IPS-NIHi11 (cell line): Measurements from ENCODE around the gene METTL21C.

Experiments
- DNase-seq: peaks from one replicate; pipeline ENCODE4 v3.0.0; 2012; ENCODE audit warnings: mixed read lengths, low spot score

METTL21C gene

DNA sequence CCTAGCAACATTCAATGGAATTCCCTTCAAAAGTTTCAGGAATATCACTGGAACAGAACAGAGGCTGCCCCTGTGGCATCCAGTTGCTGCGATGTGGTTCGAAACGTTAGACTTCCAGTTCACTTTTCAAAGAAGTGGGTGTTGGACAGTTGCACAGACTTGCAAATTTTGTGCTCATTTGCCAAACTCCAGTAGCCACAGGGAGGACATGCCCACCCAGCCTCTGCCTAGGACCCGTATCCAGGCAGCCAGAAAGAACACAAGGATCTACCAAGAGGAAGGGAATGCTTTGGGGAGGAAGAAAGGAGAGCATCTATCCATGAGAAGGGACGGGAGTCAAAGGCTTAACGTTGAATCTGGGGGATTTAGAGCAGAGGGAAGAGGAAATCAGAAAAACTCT is at the start of gene METTL21C:
TSS of gene METTL21C (minus strand) at position 108 of the 400 bp plus-strand sequence. CDS start 546 bp downstream, outside the sequence.
- no peak for DNase-seq

DNA sequence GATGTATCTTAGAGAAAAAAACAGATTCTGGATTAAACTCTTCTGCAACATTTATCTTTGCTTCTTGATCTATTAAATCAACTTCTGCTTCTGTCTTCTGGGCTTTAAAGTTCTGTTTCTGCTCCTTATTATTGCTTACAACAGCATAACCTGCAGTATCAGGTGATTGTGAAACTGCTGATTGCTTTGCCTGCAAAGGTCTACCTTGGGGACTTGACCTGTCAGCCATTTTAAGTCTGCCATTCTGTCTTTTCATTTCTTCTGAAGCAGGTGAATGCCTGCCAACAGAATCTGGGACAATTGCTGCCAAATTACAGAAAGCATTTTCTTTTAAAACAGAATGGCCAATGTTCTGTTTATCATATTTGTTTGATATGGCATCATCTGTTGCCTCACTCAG is 47.7 kb upstream of the METTL21C start:
- no peak for DNase-seq

DNA sequence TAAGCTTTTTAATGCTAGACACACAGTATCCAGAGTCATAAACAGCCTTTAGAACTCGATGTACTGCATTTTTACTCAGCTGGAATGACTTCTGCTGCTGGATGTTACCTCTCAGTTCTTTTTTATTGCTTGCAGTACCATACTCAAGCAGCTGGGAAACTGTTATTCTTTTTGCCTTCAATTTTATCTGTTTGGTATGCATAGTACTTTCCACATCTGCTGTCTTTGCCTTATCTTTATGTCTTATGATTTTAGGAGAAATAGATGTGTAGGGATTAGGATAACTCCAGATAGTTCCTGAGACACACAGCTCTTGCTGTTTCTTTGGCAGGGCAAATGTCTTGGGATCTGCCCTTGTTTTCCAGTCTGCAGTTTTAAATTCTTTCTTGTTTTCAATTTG is 47.3 kb upstream of the METTL21C start:
- no peak for DNase-seq

DNA sequence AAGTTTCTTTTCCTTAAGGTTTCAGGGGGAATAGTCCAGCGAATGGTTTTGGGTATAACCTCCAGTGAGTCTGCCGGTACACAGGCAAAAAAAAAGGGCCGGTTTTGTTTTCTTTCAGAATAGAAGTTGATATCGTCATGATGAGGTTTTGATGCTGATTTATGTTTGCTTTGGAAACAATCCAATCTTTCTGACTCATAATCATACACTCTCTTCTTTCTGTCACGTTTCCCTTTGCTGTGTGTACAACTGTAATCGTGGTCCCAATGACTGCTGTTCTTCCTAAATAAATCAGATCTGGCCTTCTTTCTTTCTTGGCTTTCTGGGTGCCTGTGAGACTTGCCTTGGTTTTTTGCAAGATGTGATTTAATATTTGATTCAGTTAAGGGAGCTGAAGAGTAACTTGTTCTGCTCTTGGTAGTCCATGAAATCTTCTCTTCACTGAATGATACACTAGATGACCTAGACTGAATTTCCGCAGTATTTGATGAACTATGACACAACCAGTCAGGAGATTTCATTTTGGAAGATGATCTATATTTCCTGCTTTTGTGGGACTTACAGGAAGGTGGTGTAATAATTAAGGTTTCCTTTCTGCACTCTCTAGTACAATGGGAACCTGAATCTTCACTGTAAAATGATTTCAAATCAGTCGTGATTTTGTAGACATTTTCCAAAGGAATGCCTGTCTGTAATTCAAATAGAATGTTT is 34.9 kb upstream of the METTL21C start:
- no peak for DNase-seq

DNA sequence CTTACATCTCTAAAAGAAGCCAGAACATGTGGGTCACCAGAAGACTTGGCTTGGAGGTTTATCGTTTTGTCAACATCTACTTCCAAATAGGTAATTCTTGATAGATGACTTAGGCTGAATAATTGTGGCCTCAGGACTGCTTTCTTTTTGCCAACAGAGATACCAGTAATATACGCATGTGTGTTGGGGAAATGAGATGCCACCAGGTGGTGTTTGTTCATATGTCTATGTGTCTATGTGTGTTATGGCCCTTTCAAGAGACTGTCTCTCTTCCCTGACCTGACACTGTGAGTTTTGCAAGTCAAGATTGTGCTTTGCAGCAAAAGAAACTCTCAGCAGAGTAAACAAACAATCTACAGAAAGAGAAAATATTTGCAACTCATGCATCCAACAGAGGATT is 31.6 kb upstream of the METTL21C start:
- no peak for DNase-seq

DNA sequence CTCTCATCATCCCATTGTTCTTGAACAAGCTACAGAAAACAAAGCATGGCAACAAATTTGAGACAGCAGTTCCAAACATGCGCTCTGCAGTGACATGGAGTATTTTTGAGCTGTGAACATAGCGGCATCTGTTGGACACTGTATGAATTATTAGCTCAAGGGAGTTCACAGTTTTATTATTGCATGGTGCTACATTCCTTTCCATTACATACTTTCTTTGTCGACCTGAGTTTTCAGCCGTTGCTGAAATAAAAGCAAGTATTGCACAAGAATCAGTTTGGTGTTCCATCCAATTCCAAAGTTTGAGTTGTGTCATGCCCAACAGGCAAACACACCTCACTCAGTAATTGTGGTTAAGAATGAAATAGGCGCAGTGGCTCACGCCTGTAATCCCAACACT is 30.1 kb upstream of the METTL21C start:
- DNase-seq: no peak

DNA sequence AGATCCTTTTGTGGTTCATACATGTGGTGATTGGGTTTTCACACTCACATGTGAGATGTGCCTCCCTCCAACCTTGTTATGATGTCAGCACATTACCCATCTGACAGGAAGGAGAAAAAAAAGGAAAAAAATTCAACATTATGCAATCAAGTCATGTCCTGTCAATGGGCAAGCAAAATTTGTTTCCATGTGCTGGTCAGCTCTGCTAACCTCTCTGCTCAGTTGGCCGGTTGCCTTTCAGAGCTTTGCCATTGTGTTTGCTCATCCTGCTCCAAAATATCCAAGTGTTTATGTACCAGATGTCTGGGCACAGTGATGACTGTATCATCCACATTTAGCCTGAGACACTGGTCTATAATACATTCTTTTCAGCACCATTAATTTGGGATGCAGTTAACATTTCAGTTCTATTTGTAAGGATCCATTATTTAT is 27.0 kb upstream of the METTL21C start:
- DNase-seq: no peak

DNA sequence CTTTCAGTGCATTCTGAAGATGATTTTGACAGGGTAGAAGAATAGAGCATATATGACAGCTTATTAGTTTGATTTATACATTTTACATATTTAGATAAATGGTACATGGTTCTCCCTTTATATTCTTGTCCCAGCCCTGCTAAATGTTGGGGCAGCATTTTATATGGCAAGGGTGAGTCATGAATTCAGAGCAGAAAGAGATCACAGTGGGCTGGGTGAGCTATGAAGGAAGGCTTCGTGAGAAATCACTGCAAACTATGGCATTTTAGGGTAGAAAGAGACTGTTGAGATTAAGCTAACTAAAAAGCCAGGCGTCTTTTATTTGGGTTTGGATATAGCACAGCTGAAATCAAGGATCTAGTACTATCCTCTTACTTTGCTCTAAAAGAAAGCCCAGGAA is 23.9 kb upstream of the METTL21C start:
- no peak for DNase-seq

DNA sequence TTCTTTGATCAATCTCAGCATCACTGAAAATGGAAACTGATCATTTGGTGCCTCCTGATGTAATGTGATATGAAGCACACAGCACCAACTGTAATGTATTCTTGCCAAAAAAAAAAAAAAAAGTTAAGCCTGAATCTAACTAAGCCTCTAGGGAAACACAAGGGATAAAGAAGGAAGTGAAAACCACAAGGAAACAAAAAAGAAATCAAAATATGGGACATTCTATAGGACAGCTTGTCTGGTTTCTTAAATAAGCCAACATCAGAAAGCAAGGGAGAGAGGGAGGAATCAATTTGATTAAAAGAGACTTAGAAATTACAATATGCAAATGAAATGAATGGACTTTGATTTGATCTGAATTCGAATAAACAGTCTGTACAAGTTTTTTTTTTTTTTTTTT is 20.6 kb upstream of the METTL21C start:
- DNase-seq: no peak

DNA sequence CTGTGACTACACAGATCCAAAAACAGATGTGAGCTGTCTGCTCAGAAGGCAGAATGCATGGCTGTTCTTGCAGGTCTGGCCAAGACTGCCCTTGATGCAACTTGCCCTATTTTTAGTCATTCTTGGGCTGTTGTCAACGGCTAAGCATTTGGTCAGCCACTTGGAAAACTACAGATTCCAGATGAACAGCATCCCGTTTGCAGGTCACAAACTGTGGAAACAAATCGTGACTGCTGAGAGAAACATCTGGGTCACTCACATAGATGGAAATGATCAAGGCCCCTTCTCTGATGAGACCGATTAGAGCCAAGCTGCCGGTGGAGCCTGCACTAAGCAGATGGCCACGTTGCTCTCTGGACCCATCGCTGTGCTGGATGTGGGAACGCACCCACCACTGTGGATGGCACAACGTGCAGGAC is 15.4 kb upstream of the METTL21C start:
- no peak for DNase-seq

DNA sequence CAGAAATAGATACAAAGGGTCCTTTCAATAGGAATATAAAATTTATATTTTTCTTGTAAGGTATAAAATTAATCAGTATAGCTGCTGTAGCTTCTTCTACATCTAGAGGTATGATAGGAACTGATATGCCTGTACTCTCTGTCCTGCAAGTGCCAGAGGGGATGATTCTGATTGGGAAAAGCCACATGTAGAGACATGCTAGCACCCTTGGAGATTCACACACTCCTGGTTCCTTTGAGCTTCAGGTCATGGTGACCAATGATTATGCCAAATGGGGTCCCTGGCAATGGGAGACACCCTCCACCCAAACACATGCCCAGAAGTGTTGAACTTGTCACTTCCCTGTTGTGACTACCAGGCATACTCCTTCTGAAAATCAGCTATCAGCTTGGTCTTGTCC is 14.7 kb upstream of the METTL21C start:
- DNase-seq: no peak

DNA sequence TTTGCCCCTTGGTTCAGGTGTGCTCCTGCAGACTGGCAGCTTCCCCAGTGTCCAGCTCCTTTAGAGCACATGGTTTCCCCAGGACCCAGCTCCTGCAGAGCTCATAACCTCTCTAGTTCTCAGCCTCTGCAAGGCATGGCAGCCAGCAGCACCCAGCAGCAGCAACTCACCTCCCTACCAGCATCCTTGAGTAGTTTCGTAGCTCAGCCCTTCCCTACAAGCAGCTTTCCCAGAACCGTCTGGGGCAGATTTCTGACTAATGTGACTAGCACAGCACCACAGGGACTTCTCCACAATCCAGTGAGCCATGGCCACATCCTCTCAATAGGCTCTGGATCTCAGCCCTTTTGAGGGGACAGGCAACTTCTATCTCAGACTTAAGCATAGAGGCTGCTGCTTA is 14.1 kb upstream of the METTL21C start:
- no peak for DNase-seq

DNA sequence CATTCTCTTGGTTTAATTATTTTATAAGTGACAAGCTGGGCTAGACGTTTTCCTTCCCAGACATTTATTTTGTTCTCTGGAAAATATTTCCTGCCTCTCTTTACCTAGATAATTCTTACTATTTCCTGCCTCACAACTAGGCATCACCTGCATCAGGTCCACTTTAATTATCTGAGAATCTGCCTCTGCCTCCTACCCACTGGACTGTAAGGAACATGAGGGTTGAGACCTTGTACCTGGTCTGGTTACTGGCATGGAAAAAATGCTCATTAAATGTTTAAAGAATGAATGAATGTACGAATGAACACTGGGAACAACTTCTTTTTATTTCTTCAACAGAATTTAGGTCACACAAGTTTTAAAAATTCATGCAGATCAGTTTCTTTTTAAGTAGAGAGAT is 13.4 kb upstream of the METTL21C start:
- DNase-seq: no peak

DNA sequence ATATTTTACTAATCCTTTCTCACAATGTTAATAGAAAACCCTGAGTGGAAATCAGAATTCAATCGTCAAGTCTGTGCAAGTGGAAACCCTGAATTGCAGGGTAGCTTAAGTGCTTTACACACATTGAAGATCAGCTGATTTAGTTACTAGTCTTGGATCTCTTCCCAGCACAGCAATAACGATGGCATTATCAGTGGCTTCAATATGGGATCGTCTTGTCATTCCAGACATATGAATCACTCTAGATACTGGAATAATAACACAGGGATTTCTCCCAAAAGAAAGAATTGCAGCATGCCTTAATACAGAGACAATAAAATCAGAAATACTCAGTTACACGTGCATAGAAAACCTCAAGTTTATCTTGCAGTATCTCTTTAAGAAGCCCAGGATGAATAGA is 12.6 kb upstream of the METTL21C start:
- no peak for DNase-seq

DNA sequence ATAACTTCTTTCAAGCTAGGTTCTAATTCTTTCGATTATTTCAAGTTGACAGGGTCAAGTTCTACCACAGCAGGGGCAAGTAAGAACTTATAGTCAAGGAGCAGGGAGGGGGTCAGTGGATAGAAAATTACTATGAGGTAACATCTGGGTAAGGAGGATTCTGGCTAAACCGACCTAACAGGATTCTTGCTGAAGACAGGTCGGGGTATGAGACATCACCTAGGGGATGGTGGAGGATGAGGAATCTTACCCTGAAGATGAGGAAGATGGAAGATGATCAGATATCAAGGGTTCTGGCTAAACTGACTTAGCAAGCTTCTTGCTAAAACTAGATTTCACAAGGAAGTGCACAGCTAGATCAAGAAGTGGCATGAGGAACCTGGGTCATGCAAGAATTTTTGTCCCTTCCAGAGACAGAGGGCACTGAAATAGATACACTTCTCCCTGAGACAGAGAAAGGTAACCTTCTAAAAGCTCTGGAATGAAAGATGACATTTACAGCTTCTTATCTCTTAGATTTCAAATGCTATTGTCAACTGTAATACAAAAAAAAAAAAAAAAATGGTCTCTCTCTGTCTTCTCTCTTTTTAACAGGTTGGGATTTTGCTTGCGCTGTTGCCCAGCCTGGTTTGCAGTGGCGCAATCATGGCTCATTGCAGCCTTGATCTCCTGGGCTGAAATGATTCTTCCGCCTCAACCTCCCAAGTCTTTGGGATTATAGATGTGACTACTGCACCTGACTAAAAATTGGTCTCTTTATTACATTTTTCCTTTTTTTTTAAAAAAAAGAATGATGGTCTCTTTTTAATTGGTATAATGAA is 9.6 kb upstream of the METTL21C start:
- DNase-seq: no peak

DNA sequence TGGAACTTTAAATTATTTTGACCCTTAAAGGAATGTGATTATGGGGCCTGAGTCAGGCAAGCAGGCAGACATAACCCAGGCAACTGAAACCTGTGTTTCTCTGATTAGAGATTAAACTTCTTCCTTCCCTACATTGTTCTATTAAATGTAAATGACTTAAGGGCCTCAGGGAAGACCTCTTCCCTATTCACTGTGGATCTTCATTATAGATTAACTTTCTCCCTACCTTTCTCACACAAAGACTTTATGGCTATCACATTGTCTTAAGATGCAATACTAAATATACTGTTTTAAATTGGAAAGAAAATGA is 8.8 kb upstream of the METTL21C start:
- DNase-seq: no peak

DNA sequence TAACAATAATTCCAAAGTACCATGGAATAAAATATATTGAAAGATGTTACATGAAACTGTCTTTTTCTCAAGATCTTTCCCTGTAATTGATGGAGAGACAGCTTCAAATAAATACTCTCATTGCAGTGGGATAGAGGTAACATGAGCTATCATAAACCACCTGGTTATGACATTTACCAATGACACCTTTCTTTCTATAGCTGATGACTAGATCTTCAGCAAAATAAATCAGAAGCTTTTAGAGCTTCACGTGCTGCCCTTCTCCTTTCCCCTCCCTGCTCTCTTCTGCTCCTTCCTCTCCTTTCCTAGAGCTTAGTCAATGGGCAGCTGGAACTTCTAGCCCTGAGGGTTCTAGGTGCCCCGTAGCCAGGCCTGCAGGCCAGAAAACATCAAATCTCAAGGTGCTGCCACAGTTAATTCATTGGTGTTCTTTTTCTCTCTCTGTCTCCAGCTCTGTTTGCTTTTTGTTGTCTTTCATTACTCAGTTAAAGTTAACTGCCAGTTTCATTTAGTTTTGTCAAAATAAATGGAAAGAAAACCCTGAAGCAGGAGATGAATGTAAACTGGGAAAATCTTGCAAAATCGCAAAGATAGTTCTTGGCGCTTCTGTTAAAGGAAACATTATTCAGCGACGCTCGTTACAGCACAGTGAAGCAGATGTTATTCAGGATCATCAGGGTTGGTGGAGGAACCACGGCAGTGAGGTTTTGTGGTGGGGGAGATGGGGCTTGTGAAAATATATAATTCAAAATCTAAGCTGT is 8.3 kb upstream of the METTL21C start:
- DNase-seq: no peak

DNA sequence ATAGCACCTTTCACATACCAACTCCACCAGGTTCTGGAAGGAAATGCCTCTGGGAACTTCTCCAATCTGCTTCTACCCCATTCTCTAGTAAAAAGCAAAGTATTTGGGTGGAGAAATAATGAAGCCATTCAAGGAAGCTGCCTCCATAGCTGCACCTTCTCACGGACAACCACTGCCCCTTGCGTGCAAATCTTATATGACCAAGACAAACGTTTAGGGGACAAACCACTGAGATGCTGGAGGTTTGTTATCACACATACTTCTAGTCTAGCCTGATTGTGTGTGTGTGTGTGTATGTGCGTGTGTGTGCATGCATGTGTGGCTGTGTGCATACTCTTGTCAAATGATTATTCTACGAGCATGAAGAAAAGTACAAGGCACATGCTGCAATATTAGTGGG is 6.5 kb upstream of the METTL21C start:
- DNase-seq: no peak

DNA sequence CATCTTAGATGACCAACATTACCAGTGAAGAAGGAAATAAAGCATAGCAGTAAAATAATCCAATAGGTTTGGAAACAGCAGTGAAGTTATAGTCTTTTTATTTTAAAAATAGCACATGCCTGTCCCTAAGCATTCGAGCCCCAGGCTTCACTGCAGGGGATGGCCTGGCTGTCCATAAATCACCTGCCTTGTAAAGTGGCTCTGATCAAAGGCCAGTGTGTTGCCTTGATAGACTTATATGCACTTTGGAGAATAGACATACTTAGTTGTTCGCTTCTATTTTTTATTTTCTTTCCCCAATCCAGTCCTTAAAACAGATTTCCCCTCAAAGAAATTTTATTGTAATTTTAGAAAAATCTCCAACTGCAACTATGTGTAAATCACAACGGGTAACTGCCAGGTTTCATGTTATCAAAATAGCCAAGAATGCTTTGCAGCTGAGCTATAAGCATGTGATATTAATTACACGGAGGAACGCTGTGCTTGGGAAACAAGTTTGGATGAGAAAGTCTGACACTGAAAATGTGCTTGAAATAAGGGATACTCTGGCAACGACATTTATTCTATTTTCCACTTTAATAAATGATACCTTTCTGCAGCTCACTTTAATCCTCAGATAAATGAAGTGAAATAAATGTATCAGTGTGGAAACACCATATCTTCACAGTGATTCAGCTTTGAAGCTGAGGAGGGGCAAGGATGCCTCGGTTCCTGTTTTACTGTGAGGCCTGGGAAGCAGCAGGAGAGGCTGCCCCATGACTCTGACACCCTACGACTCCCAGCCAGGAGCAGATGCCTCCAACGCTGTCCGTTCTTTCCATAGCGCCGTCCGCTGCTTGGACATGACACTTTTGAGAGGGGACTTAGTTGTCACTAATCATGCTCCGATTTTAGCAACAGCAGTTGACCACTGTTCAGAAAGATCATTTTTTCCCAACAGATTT is 5.5 kb upstream of the METTL21C start:
- DNase-seq: no peak

DNA sequence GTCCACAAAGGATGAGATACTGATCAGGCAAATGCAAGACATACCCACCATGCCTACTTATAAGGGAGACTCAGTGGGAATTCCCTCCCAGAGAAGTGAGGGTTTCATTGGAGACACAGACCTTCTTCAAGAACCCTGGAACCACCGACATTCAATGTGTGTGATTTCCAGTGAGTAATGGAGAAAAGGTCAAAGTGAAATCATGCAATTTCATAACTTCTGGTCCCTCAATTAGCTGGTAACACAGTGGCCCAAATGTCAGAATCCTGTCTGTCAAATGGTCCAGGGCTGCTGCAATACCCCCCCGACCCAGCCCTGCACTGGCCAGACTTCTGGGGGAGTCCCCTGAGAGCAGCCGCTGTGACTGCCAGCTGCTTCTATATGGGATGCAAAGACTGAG is 4.7 kb upstream of the METTL21C start:
- DNase-seq: no peak

DNA sequence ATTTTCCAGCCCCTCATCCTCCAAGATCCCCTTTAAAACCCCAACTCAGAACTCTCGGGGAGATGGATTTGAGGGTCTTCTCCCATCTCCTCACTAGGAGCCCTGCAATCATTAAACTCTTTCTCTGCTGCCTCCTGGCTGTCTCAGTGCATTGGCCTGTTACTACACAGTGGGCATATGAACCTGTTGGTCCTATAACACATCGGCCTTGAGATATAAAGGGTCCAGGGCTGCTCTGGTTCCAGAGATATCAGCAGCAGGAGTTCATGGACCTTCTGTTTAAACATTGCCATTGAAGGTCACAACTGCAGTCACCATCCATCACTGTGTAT is 3.8 kb upstream of the METTL21C start:
- no peak for DNase-seq
